ENCODE results near the gene SEC14L2.
A peak's percentile ranks its signal among the peaks of the same experiment; 100 is the strongest.

SEC14L2 gene

DNA sequence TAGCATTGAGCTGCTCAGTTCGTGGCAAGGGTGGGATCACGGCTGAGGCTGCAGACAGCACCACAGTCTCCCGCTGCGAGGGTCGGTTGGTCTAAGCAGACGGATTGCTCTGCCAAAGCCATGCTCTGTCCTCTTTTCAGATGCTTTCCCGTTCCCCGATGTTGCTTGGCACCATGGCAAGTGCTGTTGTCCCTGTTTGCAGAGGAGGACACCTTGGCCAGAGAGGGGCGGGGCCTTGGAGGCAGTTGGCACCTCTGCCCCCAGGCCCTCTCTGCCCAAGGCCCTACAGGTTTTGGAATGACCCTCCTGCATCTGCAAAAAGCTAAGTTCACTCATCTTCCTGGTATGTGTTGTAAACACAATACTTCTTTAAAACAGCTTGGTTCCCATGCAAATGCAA is 28.4 kb upstream of the SEC14L2 start:
- H3K4me3 Mint-ChIP-seq: no peak overlapping the region
- no peaks in the 10 kb centered on the region for H3K9me3 Mint-ChIP-seq
- no peak overlapping the region for H3K27ac Mint-ChIP-seq
- CTCF ChIA-PET: interaction anchor here (0.7 to 1.2 kb wide), 3 partner anchors 18 to 81 kb away, joined by 3 to 6 read pairs (median 3); no protein-coding TSS in a partner anchor
- H3K36me3 Mint-ChIP-seq: peaks cover 3% of the 10 kb centered on the region
- no peaks in the 10 kb centered on the region for H3K4me1 Mint-ChIP-seq
- no peaks in the 10 kb centered on the region for H3K27me3 Mint-ChIP-seq
- no peak for DNase-seq

DNA sequence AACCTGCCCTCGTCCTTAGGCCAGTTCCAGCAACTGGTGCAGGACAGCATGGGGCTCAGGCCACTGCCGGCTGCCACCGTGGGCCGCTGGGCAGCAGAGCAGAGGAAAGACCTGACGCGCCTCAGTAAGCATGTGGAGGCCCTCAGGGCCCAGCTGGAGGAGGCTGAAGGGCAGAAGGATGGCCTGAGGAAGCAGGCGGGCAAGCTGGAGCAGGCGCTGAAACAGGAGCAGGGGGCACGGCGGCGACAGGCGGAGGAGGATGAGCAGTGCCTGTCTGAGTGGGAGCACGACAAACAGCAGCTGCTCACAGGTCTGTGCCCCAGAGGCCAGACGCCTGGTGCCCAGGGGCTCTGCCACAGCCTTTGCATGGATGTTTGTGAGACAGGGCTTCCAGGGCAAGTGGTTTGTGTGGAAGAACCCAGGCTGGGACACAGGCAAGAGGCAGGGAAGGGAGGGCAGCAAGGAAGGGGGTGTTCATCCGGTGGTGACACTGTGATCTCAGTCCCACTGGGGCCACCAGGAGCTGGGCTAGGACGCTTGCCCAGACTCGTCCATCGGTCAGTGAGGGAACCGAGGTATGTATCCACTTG is 26.1 kb upstream of the SEC14L2 start:
- DNase-seq: no peak
- Mint-ChIP-seq H3K9me3 (no peaks in the 10 kb centered on the region), H3K4me1 (no peaks in the 10 kb centered on the region), H3K4me3 (no peak overlapping the region), H3K27me3 (no peaks in the 10 kb centered on the region), H3K27ac (no peak overlapping the region), H3K36me3 (peaks cover 3% of the 10 kb centered on the region)
- CTCF ChIA-PET: no interaction called here

DNA sequence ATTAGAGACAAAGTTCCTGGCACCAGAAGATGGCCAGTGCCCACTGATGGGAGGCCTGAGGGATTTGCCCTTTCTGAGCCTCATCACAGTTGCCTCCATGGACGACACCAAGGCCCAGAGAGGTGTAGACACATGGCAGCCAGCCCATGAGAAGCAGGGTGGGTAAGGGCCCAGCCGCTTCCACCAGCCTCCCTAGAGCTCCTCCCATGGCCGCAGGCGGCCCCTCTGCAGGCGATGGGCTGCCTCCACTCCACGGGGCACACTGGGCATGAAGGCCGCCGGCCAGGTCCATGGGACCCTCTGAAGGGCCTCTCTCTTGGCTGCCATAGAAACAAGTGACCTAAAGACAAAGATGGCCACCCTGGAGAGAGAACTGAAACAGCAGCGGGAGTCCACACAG is 25.5 kb upstream of the SEC14L2 start:
- no peak for DNase-seq
- Mint-ChIP-seq H3K4me3 (no peak overlapping the region), H3K36me3 (peaks cover 2% of the 10 kb centered on the region), H3K9me3 (no peaks in the 10 kb centered on the region), H3K27me3 (no peaks in the 10 kb centered on the region), H3K27ac (no peak overlapping the region), H3K4me1 (no peaks in the 10 kb centered on the region)
- CTCF ChIA-PET: no interaction called here

DNA sequence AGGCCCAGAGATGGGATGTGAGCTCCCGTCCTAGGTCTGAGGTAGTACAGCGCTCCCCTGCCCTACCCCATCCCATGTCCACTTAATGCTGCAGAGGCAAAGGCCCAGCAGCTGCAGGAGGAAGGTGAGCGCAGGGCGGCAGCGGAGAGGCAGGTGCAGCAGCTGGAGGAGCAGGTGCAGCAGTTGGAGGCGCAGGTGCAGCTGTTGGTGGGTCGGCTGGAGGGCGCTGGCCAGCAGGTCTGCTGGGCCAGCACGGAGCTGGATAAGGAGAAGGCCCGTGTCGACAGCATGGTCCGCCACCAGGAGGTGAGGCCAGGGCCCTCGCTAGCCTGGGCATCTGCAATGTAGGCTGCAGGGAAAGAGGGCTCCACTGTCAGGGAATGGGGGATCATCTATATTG is 24.8 kb upstream of the SEC14L2 start:
- no peak overlapping the region for H3K4me3 Mint-ChIP-seq
- no peak for DNase-seq
- H3K27ac Mint-ChIP-seq: no peak overlapping the region
- CTCF ChIA-PET: no interaction called here
- H3K9me3 Mint-ChIP-seq: no peaks in the 10 kb centered on the region
- H3K36me3 Mint-ChIP-seq: no peaks in the 10 kb centered on the region
- no peaks in the 10 kb centered on the region for H3K4me1 Mint-ChIP-seq
- H3K27me3 Mint-ChIP-seq: no peaks in the 10 kb centered on the region

DNA sequence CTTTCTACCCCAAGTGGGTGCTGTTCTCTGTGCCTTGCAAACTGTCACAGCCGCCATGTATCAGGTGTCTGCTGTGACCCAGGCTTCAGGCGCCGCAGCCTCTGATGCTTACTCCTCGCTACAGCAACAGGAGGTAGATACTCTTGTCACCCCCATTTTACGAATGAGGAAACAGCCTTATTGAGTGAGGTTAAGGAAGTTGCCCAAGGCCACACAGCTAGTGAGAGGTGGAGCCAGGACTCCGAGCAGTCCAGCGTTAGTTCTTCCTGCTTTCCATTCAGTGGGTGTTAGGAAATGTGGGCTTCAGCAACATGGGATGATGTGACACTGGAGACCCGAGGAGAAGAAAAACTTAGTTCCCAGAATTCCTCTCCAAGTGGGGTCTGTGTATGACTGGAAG is 23.9 kb upstream of the SEC14L2 start:
- Mint-ChIP-seq H3K27ac (no peak overlapping the region), H3K9me3 (no peaks in the 10 kb centered on the region), H3K36me3 (no peaks in the 10 kb centered on the region), H3K4me3 (no peak overlapping the region), H3K4me1 (no peaks in the 10 kb centered on the region), H3K27me3 (no peaks in the 10 kb centered on the region)
- no peak for DNase-seq
- CTCF ChIA-PET: interaction anchor here (0.6 kb wide), 1 partner anchor 35 kb away, joined by 3 read pairs; no protein-coding TSS in a partner anchor

DNA sequence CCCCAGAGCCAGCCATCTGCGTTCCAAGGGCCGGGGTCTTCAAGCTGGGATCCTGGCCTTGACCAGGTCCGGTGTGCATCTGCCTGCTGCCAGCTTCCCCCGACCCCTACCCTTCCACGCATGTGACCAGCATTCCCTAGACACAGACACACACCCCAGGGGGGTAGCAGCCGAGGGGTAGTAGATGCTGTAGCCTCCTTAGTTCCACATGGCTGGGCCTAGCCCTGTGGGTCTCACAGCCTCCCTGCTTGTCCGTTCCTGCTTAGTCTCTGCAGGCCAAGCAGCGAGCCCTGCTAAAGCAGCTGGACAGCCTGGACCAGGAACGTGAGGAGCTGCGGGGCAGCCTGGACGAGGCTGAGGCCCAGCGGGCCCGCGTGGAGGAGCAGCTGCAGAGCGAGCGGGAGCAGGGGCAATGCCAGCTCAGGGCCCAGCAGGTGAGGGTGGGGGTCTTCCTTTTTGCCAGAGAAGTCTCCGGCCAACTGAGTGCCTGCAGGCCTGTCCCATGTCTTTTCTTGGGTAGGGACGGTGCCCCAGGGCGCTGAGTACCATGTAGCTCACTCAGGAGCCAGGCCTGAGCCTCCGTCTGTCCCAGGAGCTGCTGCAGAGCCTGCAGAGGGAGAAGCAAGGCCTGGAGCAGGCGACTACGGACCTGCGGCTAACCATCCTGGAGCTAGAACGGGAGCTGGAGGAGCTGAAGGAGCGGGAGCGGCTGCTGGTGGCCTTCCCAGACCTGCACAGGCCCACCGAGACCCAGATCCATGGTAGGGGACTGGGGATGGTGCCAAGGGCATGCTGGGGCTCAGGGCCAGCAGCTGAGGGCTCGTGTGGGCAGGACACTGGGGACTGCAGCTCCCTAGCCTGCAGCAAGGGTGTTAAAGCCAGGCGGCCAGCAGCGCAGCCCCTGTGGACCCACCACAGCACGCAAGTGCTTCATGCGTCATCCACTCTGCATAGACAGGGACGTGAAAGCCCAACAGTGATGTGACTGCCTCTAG is 23.2 kb upstream of the SEC14L2 start:
- no peaks in the 10 kb centered on the region for H3K36me3 Mint-ChIP-seq
- no peak overlapping the region for H3K27ac Mint-ChIP-seq
- CTCF ChIA-PET: interaction anchor here (0.6 kb wide), 1 partner anchor 36 kb away, joined by 3 read pairs; no protein-coding TSS in a partner anchor
- no peak for DNase-seq
- H3K27me3 Mint-ChIP-seq: no peaks in the 10 kb centered on the region
- H3K4me3 Mint-ChIP-seq: no peak overlapping the region
- H3K4me1 Mint-ChIP-seq: no peaks in the 10 kb centered on the region
- H3K9me3 Mint-ChIP-seq: no peaks in the 10 kb centered on the region

DNA sequence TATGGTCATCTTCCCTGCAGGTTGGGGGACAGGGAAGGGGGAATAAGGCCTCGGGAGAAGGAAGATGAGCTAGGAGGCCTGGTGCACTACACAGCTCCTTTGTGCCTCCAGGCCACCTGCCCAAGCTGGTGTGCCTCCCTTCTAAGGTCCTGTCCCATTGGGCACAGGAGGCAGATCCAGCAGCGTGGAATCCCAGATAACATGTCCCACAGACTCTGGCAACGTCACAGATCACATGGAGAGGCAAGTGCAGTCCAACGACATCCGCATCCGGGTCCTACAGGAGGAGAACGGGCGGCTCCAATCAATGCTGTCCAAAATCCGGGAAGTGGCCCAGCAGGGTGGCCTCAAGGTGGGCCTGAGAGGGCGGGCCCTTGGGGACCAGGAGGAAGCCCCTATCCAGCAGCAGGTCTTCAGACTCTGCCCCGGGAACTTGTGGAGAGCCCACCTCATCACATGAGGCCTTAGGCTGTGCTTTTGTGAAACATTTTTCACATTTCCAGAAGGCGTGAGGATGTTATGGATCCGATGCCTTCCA is 21.4 kb upstream of the SEC14L2 start:
- CTCF ChIA-PET: interaction anchor here (1.1 kb wide), 1 partner anchor 87 kb away, joined by 3 read pairs; no protein-coding TSS in a partner anchor
- Mint-ChIP-seq H3K4me1 (no peaks in the 10 kb centered on the region), H3K27me3 (peaks cover 2% of the 10 kb centered on the region), H3K4me3 (no peak overlapping the region), H3K27ac (no peak overlapping the region), H3K9me3 (no peaks in the 10 kb centered on the region), H3K36me3 (no peaks in the 10 kb centered on the region)
- no peak for DNase-seq

DNA sequence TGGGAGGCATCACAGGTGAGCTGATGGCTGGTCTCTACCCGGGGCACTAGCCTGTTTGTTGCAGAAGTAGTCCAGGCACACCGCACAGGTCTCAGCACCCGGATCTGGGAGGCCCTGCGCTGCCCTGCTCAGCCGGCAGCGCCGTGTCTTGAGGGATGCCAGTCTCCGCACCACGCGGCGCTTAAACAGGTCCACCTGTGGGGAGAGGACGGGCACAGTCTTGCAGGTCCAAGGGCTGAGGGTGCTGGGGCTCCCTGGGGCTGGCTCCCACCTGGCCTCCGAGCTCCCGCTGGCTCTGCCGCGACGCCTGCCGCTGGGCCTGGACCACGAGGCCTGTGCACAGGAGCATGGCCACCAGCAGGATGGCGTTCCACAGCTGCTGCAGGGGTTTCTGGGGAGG is 16.8 kb upstream of the SEC14L2 start:
- Mint-ChIP-seq H3K4me1 (no peaks in the 10 kb centered on the region), H3K27me3 (peaks cover 10% of the 10 kb centered on the region), H3K4me3 (no peak overlapping the region), H3K36me3 (no peaks in the 10 kb centered on the region), H3K9me3 (no peaks in the 10 kb centered on the region), H3K27ac (no peak overlapping the region)
- CTCF ChIA-PET: interaction anchor here (1.8 to 2.4 kb wide), 2 partner anchors 11 to 92 kb away, joined by 9 to 13 read pairs; no protein-coding TSS in a partner anchor
- no peak for DNase-seq

DNA sequence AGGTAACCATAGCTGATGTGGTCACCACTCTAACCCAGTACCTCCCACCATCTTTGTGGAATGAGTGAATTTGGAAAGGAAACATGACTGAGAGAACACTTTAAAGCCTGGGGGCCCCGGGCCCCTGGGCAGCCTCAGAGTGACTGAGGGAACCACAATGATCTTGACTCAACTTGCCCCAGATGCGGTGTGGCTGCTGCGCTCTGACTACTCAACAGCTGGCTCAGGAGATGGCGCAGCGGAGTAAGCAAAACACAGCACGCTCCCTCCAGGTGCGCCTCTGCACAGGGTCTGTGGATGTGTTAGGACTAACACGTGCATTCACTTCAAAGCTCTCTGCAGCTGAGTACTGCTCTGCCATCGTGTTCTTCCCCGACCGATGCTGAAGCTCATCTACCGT is 15.6 kb upstream of the SEC14L2 start:
- CTCF ChIA-PET: interaction anchor here (2.1 to 2.4 kb wide), 2 partner anchors 10 to 93 kb away, joined by 13 to 18 read pairs; no protein-coding TSS in a partner anchor
- H3K9me3 Mint-ChIP-seq: no peaks in the 10 kb centered on the region
- no peak overlapping the region for H3K4me3 Mint-ChIP-seq
- H3K4me1 Mint-ChIP-seq: peaks cover 2% of the 10 kb centered on the region
- H3K27ac Mint-ChIP-seq: no peak overlapping the region
- no peak for DNase-seq
- no peaks in the 10 kb centered on the region for H3K36me3 Mint-ChIP-seq
- H3K27me3 Mint-ChIP-seq: peaks cover 12% of the 10 kb centered on the region

DNA sequence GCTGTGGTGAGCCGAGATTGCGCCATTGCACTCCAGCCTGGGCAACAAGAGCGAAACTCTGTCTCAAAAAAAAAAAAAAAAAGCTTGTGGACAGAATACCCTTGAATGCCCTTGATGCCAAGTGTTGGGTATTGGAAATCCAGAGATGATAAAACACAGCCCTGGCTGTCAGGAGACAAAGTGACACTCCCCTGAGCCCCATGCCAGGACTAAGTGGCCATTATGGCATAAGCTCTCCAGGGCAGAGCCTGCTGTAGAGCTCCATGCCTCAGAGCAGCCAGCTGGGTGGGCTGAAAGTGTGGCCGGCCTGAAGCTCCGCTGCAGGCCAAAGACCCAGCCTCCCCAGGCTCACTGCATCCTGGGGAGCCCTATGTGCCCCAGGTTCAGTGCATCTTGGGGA is 14.5 kb upstream of the SEC14L2 start:
- peaks cover 9% of the 10 kb centered on the region for H3K4me1 Mint-ChIP-seq
- no peak for DNase-seq
- peaks cover 19% of the 10 kb centered on the region for H3K27me3 Mint-ChIP-seq
- CTCF ChIA-PET: interaction anchor here (2.1 to 2.4 kb wide), 2 partner anchors 9 to 95 kb away, joined by 13 to 18 read pairs; no protein-coding TSS in a partner anchor
- no peak overlapping the region for H3K27ac Mint-ChIP-seq
- no peak overlapping the region for H3K4me3 Mint-ChIP-seq
- no peaks in the 10 kb centered on the region for H3K36me3 Mint-ChIP-seq
- no peaks in the 10 kb centered on the region for H3K9me3 Mint-ChIP-seq

DNA sequence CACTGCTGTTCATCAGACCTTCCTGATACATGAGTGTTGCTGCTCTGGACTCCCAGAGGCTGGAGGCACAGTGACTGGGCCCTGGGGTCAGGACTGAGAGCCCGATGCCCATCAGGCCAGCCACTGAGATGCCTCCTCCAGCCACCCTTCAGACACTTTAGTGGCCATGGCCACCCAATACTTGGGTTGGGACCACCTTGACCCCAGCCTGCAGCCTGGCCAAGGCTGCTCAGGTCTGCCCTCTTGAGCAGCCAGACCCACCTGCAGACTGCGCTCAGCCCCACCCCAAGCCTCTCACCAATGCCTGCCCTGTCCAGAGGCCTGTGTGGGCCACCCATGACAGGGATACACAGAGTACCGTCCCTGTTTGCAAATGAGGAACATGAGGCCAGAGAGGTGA is 13.8 kb upstream of the SEC14L2 start:
- CTCF ChIA-PET: interaction anchor here (2.1 to 9.6 kb wide), 2 partner anchors 95 kb away, joined by 18 to 252 read pairs; partner anchors contain the start of gene CASTOR1
- no peaks in the 10 kb centered on the region for H3K36me3 Mint-ChIP-seq
- H3K9me3 Mint-ChIP-seq: no peaks in the 10 kb centered on the region
- no peak for DNase-seq
- no peak overlapping the region for H3K27ac Mint-ChIP-seq
- peaks cover 12% of the 10 kb centered on the region for H3K4me1 Mint-ChIP-seq
- H3K4me3 Mint-ChIP-seq: no peak overlapping the region
- H3K27me3 Mint-ChIP-seq: peaks cover 23% of the 10 kb centered on the region

DNA sequence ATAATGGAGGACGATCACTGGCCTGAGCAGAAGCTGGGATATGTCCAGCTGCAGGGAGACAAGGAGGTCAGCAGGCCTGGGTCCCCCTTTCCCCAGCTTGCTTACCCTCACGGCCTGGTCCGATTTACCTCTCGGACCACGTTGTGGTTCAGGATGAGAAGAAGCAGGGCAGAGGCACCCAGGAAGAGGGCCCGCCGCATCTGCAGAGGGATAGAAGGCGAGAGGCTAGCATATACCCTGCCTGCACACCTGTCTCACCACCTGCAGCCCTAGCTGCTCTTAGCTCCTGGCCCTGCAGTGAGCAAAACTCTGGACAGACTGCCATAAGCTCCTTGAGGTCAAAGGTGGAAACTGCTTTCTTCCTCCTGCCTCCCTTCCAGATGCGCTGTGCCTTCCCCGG is 10.9 kb upstream of the SEC14L2 start:
- H3K4me1 Mint-ChIP-seq: peaks cover 19% of the 10 kb centered on the region
- H3K9me3 Mint-ChIP-seq: peaks cover 4% of the 10 kb centered on the region
- no peak overlapping the region for H3K27ac Mint-ChIP-seq
- CTCF ChIA-PET: interaction anchor here (0.7 to 9.6 kb wide), 8 partner anchors 17 to 278 kb away, joined by 3 to 252 read pairs (median 4); partner anchors contain the start of gene CASTOR1
- H3K27me3 Mint-ChIP-seq: peaks cover 20% of the 10 kb centered on the region
- no peak for DNase-seq
- H3K4me3 Mint-ChIP-seq: peak overlapping the region; percentile 78
- H3K36me3 Mint-ChIP-seq: no peaks in the 10 kb centered on the region

DNA sequence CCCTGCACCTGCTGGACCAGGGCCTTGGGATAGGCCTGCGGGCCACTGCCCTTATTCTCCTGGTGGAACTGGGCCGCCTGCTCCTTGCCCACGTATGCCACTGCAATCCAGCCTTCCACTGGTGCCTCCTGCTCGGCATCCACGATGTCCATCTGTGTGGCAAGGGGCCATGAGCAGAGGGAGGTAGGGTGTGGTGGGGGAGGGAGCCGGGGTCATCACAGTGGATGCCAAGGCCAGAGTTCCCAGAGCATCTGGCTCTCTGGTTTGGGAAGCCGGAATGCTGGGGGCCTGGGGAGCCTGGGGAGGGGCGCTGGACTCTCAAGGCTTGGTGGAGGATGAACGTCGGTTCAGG is 10.2 kb upstream of the SEC14L2 start:
- Mint-ChIP-seq H3K27ac (peak overlapping the region; percentile 28), H3K36me3 (no peaks in the 10 kb centered on the region), H3K4me1 (peaks cover 25% of the 10 kb centered on the region), H3K27me3 (peaks cover 16% of the 10 kb centered on the region), H3K4me3 (peak overlapping the region; percentile 78), H3K9me3 (peaks cover 4% of the 10 kb centered on the region)
- DNase-seq: no peak
- CTCF ChIA-PET: interaction anchor here (0.8 to 9.6 kb wide), 6 partner anchors 18 to 280 kb away, joined by 4 to 252 read pairs (median 5); partner anchors contain the start of gene CASTOR1

Data from activated naive CD4-positive, alpha-beta T cell treated with anti-CD3 and anti-CD28 coated beads, Interleukin-2, amount 10 ng/mL, durations not matched to agents 7 days and 5 days (primary cell).